GM21576 (cell line): ENCODE data around the gene SUMO1.
A peak's percentile ranks its signal among the peaks of the same experiment; 100 is the strongest.

Source experiments
- ATAC-seq: cut with Tn5 transposase; IDR thresholded peaks from one replicate; pipeline ENCODE4 v1.9.1; 2021; ENCODE audit warnings: mild to moderate bottlenecking, moderate library complexity; ENCODE audit not compliant: unreplicated experiment

Gene SUMO1

DNA sequence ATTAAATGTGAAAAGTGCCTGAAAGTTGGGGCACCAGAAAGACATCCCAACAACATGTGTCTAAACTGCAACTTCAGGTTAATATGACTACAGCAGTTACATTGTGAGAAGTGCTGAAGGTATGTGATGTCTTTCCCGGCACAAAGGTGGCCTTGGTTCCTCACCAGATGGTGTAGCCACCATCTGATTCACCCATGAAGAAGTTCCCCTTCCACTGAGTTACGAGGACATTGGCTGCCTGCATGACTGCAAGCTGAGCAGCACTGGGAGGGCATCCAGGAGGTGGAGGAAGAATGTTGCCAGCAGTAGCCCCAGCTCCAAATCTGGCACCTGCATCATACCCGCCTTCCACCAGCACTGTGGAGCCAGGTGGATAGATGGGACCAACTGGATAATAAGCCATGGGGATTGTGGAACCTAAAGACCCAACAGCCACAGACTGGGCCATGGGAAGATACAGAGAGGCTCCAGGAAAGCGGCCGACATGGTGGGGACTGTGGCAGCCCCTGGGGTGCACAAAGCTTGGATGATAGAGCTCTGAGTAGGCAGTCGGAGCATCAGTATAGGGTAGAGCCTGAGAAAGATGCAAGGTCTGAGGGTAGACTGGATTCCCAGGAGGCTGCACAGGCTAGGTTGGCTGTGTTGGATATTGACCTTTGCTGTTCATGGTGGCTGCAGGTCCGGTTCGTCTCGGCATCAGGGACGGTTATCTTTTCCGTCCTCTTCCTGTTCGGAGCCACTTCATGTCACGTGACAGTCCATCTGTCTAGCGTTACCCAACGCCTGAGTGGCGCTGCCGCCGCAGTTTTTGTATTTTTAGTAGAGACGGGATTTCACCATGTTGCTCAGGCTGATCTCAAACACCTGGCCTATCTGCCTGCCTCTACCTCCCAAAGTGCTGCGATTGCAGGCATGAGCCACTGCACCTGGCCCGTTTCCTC, 36.9 kb downstream of the SUMO1 start:
- ATAC-seq = no peak

DNA sequence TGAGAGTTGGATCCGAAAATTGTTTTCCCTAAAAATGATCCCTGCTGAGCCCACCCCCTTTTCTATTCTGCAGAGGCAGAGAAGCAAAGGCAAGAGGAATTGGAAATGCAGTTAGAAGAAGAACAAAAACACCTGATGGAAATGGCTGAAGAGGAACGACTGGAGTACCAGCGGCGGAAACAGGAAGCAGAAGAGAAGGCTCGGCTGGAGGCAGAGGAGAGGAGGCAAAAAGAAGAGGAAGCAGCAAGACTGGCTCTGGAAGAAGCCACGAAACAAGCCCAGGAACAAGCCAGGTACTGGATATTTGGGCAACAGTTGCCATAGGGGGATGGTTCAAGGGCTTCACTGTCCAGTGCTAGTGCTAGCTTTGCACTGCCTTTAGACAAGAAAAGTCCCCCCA, 41.7 kb downstream of the SUMO1 start:
- ATAC-seq = no peak

DNA sequence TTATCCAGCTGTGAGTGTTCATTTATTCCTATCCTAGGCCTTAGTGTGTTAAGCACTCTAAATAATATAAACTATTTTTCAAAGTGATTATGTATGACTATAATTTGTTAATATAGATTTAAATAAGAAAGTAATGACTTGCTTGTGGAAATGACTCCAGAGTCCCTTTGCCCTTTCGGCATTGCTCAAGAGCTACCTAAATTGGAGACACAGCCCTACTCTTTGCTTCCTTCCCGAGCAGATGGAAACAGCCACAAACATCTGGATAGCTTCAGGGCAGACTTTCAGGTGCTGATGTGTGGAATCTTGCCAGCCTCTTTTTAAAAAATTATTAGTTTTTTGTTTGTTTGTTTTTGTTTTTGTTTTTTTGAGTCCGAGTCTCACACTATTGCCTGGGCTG, 44.0 kb downstream of the SUMO1 start:
- ATAC-seq = no peak

DNA sequence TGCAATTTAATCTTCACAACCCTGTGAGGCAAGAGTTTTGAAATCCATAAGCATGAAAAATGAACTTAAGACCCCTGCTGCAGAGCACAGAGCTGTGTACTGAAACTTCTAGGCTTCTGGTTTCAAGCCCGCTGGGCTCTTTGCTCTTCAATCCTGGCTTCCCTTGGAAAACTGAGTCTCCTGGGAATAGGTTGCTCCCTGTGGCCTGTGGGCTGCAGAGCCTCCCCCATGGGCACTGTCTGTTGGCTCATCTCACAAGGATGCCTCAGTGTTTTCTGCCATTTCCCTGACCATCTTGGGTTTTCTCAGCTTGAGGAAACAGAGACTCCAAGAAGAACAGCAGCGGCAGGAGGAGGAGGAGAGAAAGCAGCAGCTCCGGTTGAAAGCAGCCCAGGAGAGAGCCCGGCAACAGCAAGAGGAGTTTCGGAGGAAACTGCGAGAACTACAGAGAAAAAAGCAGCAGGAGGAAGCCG, 44.5 kb downstream of the SUMO1 start:
- no peak for ATAC-seq

DNA sequence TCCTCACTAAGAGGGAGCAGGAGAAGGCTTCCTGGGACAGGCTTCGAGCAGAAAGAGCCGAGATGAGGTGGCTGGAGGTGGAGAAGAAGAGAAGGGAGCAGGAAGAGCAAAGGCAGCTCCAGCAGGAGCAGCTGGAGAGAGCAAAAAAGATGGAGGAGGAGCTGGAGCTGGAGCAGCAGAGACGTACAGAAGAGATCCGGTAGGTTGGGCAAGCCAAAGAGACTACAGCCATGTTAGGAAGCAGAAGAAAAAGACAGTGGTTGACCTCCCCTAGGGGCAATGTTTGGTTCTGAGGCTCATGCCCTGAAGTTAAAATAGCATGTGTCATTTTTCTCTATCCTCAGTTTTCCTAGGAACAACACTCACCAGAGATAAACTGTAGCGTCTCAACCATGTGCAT, 45.1 kb downstream of the SUMO1 start:
- ATAC-seq = no peak

DNA sequence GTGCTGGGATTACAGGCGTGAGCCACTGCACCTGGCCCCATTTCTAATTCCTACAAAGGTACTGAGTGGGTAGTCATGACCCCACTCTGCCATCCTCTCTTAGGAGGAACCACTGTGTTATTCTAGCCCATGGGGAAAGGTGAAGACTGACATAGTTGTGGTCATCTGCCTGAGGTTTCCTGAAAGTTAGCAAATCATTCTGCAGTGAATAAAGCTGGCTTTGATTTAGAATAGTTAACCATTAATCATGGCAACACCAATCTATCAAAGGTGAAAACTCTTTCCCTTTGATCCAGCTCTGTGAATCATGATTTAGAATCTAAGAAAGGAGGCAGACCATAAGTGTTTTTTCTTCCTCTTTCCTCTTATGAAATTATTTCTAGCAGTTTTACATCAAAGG, 50.8 kb downstream of the SUMO1 start:
- no peak for ATAC-seq

DNA sequence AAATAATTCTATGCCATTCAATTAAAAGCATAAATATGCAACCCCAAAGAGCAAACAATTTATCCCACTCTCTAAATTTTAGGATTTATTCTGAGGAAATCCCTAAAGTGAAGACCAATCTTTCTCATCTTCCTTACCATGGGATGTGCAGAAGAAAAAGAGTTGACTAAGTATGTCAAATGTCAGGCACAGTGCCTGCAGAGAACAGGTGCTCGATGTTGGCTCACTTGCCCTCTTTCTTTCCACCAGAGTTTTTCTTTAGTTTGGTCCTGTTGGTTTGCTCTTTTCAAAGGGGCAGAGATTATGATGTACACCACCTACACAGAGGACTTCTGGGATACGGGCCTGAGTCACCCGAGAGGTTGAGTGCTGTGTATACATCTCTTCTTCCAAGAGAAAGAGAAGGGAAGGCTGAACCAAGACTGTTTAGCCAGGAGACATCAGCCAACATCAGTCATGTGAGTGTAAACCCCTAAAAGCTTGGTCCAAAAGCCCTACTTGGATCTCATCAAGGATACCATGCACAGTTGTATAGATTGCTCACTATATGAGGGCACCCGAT, 51.7 kb downstream of the SUMO1 start:
- ATAC-seq = no peak

DNA sequence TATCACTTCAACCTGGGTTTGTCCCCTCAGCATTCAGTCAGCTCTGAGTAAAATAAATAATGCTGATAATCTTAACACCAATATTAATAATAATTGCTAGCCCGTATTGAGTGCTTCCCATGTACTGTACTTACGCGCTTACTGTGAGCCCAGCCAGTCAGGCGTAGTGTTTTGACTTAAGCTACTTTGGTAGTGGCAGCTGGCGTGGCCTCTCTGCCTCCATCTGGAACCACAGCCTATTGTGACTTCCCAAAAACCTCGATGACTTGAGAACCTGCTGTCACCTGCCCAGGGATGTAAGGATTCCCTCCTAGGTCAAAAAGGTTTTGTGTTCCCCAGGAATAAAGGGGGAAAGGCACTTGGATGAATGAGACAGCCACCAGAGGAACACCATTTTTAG, 53.2 kb downstream of the SUMO1 start:
- ATAC-seq = no peak

DNA sequence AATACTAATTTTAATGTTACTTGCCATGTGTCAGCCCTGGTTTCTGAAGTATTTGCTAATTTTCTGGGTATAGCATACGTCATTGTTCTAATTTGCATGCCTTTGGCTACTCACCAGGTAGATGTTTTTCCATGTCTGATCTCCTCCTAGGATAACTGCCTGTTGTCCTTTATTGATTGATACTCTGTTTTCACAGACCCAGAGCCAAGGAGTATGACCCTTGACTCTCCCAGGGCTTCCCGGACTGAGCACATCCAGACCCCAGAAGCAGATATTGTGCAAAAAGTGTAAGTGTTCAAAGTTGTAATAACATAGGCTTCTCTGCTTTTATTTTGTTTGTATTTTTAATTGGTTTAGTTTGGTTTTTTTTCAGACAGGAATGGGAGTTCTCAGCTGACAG, 53.8 kb downstream of the SUMO1 start:
- ATAC-seq = no peak

DNA sequence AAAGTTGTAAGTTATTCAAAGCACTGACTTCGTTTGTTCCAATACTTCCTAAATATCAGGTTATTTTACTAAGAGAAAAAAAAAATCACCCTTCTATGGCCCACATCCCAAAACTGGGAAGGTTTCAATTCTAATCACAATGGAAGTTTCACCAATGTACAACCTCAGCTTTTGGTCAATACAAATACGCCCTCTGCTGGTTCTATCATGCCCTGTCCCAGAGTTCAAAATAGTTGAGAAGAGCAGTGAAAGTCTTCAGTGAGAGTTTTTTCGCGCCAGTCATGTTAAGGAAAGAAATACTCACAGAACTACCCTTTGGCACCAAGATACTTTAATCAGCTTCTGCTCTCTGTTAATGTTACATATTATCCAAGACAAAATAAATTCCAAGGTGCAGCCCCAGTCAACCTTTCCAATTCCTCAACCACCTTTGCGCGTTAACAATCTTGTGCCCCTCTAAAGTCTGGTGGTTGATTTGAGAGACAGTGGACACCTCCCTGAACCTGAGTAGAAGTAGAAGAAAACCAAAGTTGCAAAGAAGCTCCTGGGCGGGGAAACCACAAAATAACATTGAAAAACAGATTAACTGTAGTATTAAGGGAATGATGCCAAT, 59.9 kb downstream of the SUMO1 start:
- ATAC-seq = peak; percentile 49

DNA sequence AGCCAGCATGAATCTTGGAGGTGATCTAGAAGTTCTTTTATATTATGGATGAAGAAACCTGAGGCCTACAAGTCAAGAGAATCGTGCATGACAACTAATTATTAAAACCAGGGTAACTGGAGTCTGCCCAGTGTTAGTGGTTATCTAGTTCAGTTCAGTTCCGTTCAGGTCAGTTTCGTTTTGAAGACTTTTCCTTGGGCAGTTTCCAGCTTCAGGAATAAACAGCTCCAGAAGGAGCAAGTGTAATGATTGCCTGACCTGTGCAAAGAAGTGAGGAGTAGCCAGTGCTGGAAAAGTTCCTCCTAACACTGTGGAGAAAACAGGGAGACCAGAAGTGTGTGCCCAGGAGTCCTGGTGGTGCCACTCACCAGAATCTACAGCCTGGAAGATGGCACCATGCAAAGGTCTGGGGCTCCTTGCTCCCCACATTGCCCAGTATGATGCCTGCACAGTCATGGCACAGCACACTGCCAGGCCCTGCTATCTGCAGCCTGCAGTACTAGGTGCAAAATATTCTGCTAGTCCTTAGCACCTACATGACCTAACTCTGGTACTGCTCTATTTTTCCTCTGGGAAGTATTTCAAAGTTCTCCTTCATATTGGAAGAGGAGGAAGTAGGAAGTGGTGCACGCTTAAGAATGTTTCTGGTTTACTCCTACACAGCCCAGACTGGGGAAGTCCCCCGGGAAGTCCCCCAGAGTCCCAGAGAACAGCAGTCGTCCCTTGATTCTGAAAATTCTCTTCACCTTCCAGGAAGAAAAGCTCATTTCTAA, 65.8 kb downstream of the SUMO1 start:
- no peak for ATAC-seq

DNA sequence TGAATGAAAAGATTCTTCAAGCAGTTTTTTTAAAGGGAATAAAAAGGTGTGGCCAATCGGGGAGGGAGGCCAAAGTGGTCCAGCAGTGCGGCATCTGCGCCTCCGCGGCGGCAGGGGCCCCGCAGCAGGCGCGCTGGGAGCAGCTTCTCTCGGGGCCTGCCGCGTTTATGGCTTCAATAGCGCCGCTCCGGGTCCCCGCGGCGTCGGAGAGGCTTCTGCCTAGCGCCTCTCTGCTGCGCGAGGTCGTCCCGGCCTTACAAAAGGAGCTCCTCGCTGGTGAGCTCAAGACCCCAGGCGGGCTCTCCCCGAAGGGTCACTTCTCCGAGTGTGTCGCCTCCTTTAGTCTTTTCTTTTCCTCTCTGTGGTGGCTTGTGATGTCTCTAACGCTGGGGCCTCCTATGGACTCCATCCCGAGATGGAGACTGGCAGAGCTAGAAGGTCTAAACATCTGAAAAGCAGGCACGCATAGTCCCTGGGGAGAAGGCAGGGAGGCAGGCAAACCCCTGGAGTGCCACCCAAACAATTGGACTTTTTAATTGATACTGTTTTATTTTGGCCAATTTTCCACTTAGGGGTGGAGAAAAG, 67.1 kb downstream of the SUMO1 start:
- no peak for ATAC-seq

DNA sequence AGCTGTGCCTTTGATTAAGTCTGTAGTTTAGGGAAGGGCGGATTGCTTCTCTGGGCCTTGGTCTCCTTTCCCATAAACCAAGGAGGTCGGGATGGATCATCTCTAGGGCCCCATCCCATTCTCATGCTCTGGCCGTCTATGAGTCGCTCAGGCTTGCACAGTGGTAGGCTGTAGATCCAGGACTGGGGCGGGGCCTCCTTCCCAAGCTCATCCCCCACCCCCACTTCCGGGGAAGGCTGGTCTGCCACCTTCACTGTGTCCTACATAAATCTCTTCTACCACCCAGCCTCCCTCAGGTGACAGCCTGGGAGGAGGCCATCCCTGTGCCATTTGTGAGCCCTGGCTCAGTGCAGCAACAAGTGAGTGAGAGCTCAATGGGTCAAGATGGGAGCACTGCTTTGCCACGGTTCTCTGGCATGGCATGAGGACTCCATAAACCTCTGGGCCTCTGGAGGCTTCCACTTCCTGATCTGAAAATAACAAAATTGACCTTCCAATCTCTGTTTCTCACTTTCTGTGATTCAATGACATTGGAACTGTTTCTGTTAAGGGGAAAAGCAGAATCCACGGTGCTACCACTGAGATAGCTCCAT, 68.5 kb downstream of the SUMO1 start:
- ATAC-seq = no peak

DNA sequence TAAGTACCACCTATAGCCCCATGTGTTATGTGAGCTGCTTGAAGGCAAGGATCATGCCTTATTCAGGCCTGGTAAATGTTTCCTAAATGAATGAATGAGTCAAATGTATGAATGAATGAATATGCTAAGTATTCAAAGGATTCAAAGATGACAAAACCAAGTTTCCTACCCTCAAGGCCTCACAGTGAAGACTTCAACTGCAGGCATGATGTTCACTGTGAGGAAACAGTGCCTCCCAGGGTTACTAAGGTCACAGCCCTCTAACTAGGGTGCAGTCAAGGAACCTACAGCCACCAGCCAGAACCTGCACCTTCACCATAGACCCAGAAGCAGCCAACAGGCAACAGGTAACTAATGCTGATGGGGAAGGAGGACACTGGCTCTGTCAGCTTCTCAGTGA, 69.3 kb downstream of the SUMO1 start:
- ATAC-seq = no peak

DNA sequence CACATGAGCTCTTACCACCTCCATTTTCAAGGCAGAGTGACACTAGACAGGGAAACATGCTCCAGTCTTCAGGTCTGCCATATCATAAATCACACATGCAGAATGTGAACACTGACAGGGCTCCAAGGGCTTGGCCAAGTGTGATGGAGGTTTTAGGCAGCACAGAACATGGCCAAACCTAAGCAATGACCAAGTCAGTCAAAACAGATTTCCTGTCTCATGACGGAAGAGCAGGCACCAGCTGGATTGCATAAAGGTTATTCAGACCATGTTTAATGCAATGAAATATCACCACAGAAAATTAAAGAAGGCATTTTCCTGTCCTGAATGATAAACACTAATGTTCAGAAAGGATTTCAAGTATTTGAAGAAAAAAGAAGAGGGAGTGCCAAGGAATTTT, 72.5 kb downstream of the SUMO1 start:
- ATAC-seq = no peak

DNA sequence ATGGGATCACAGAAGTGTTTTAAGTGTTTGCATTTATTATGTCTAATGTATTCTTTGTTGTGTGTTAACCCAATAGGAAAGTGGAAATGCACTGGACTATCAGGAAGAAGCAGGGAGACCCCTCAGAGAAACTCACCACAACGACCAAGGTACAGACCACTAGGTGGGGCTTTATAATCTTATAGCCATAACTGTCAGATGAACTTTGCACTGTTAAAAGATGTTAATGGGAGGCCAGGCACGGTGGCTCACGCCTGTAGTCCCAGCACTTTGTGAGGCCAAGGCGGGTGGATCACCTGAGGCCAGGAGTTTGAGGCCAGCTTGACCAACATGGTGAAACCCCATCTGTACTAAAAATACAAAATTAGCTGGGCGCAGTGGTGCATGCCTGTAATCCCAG, 73.2 kb downstream of the SUMO1 start:
- ATAC-seq = no peak

DNA sequence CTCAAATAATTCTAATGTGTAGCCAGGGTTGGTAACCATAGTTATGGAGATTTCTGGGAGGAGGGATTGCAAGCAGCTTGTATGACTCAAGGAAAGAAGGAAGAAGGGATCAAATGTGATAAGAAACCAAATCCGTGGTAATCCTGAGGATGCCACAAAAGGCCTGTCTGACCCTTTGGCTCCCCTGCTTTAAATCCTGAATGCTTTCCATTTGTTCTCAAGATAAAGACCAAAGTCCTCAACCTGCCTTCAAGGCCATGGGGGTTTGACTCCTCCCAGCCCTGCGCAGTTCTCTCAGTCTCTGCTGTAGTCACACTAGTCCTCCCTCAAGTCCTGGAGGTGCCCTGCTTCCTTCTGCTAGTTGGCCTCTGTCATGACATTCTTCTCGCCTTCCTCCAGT, 74.0 kb downstream of the SUMO1 start:
- no peak for ATAC-seq

DNA sequence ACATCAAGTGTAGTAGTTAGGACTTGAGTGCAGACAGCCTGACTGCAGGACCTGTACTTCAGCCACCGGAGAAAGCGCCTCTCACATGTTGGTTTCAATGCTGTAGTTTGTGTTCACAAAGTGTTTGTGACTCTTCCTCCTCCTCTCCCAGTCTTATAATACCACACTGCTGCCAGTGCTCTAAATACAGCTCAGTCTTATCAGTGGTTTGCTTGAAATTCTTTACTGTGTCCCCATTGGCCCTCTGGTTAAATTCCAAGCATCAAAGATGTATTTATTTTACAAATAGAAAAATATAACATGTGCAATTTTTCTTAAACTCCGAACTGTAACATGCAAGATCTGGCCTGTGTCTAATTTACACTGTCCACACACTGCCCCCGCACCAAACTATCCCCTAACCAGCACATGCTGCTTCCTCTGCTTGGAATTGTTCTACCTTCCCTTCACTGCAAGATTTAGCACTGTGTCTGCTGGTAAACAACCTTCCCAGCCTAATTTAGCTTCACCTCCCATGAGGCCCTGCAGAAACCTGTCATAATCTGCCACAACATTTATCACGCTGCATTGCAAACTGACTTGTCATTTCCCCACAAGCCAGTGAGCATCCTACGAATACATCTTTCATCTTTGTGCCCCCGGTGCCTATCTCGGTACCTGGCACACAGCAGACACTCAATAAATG, 77.1 kb downstream of the SUMO1 start:
- ATAC-seq = no peak

DNA sequence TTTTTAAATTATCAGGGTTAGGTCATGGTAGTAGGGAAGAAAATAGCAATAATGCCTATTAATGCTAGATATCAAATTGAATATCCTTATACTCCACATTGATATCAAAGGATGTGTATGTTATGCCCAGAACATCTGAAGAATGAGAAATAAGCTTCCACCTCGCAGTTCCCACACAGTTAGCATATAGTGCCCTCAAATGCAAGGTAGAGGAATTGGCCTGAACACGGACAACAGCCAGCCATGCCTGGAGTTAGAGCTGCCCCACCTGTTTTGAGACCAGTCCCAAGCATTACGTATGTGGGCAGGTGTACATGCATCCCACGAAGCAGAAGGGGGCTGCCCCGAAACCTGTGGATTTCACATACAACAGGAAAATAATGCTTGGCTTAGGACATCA, 79.6 kb downstream of the SUMO1 start:
- ATAC-seq = no peak
